TTC549 (cell line): ENCODE measurements around the gene AK5.

Experiments used
- FAIRE-seq: peaks from 2 replicates; lab custom pipeline; 2012; peaks lifted over from hg19 to GRCh38; lab: Jason Lieb, UNC

AK5 gene

GRCh38 chr1:77542813-77543420 is 261.1 kb downstream of the AK5 start:
- no peak for FAIRE-seq

DNA sequence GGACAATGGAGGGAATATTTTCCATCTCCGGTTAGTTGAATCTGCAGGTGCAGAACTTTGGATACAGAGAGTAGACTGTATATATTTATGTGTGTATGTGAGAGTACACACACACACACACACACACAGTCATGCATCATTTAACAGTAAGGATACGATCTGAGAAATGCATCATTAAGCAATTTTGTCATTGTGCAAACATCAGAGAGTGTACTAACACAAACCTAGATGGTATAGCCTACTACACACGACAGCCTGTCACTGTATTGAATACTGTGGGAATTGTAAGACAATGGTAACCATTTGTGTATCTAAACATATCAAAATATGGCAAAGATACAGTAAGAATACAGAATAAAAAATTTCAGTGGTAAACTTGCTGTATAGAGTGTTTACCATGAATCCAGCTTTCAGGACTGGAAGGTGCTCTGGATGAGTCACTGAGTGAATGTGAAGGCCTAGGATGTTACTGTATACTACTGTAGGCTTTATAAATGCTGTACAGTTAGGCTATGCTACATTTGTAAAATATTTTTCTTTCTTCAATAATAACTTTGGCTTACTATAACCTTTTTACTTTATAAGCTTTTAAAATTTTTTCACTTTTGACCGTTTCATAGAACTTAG is 262.1 kb downstream of the AK5 start:
- FAIRE-seq, result no peak

GRCh38 chr1:77544845-77545244 is 263.0 kb downstream of the AK5 start:
- no peak for FAIRE-seq

DNA sequence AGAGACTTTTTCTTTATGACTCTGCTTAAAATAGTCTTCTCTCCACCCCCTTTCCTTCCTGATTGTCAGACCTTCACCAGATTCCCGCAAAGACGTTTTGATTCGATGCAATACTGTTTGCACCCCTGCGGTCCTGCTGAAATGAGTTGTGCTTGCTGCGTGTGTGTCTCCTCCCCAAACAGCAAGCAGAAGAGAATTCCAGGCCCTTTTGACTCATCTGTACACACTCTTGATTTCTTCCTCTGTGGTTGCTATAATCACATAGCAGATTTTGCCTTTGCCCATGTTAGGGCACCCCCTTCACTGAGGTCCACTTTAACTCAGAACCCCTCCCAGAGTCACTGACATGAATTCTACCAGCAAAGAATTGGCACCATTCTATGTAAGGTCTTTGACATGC is 264.2 kb downstream of the AK5 start:
- FAIRE-seq, result no peak

- no peak for FAIRE-seq
These were observed 265.1 kb downstream of the AK5 start for GRCh38 chr1:77546890-77547289.

- FAIRE-seq, result no peak
These were observed 266.5 kb downstream of the AK5 start for GRCh38 chr1:77548285-77548684.

- no peak for FAIRE-seq
These were observed 268.3 kb downstream of the AK5 start for GRCh38 chr1:77550135-77550534.

GRCh38 chr1:77552626-77553025 is 270.8 kb downstream of the AK5 start:
- FAIRE-seq, result no peak

GRCh38 chr1:77553568-77554291 is 271.9 kb downstream of the AK5 start:
- FAIRE-seq, result no peak

DNA sequence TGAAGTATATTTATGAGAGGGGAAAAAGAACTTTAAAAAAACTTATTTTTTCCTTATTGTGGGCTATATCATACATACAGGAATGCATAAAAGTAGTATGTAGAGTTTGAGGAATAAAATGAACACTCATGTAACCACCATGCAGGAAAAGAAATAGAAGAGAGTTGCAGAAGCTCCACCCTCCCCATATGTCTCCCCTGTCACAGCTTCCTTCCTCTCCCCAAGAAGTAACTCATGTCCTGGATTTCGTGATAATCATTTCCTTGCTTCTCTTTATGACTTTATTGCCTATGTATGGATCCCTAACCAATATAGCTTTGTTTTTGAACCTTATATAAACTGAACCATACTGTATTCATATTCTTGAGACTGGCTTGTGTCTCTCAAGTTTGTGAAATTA is 274.2 kb downstream of the AK5 start:
- FAIRE-seq, result no peak

DNA sequence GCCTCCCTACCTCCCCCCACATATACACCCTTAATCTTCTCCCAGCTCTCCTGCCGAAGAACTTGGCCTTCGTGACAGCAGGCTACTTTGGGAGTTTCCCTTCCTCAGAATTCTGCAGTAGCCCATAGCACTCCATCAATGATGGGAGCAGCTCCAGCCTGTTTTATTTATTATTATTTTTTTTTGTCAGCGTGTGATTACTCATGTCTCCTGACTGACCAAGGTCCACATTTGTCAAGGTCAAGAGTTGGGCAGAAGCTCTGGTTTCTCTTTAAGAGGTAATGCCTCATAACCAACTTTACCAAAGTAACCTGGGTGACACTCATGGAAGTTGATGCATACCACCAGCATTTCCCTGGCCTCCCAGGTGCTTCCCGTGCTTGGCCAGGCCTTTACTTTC is 275.2 kb downstream of the AK5 start:
- FAIRE-seq, result no peak

DNA sequence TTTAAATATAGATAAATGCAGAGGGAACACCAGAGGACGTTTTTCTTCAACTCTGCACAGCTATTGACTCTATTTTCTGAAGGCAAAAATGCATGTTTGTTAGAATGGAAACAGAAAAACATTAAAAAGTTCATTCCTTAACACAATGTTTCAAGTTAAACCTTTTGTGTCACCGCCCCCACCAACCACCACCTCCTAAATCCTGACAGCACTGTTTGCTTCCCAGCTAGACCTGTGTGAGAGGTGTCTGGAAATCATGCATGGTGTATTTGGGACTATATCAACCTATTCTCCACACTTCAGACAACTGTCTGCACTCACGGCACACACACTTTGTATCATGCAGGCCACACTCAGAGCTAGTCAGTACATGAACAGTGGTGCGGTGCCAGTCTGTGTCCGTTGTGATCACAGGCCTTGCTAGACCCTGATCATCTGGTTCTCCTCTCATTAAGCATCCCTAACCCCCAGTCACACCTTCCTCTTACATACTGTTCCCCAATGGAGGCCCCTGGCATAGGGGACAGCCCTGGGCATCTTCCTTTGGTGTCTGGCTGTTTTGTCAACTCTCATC is 276.9 kb downstream of the AK5 start:
- FAIRE-seq, result no peak

GRCh38 chr1:77560741-77561140 is 278.9 kb downstream of the AK5 start:
- no peak for FAIRE-seq

DNA sequence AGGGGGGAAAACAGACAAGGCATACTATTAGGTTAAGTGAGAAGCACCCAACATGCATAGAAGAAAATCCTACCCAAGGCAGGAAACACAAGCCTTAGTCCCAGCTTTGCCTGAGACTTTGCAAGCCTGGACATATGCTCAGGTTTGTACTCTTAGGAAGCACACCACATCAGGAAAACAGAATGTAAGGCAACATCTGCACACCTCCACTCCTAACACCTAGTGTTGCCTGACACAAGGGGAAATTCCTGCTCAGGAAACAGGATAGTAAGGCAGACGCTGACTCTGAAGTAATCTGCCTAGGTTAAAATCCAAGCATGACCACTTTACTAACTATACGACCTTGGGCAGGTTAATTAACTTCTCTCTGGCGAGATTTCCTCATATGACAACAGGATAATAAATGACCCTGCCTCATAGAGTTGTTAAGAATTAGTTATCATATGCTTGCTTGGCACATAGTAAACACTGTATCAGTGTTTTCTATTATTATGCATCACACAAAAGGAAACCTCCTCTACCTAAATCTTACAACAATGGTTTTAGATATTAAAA is 280.9 kb downstream of the AK5 start:
- no peak for FAIRE-seq

- no peak for FAIRE-seq
These were observed 283.5 kb downstream of the AK5 start for GRCh38 chr1:77565321-77565720.

DNA sequence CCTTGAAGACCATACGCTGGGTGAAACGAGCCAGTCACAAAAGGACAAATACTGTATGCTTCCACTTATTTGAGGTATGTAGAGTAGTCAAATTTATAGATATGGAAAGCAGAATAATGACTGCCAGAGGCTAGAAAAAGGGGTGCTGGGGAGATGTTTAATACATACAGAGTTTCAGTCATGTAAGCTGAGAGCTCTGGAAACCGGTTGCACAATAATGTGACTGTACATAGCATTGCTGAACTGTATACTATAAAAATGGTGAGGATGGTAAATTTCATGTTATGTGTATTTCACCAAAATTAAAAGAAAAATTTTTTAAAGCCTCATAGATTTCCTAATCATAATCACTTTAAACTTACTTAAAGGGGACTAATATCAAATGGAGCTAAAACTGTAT is 289.8 kb downstream of the AK5 start:
- no peak for FAIRE-seq

DNA sequence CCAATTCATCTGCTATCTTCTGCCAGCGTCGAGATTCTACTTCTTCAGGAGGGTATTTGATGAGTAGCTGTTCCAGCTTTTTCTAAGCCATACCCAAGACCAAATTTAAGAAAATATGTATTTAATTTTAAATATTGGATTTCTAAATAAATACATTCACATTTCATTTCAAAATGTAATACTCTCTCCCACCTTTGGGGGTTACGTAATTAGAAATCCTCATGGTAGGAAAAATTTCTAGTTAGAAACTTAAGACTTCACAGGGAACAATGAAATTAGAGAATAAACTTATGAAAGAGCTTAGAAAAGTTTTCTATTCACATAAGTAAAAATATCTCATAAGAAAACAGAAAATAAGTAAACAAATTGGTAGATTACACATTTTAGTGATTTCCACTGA is 297.7 kb downstream of the AK5 start:
- no peak for FAIRE-seq

DNA sequence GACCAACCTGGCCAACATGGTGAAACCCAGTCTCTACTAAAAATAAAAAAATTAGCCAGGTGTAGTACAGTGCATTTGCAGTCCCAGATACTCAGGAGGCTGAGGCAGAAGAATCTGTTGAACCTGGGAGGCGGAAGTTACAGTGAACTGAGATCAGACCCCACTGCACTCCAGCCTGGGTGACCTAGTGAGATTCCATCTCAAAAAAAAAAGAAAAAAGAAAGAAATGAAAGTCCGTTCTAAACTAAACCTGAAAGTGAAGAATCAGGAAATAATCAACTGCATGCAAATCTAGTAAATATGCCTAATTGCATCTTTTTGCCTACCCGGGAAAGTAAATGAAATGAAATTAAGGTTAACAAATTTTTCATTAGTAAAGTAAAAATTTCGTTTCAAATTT is 301.1 kb downstream of the AK5 start:
- FAIRE-seq, result no peak

GRCh38 chr1:77583483-77583882 is 301.7 kb downstream of the AK5 start:
- no peak for FAIRE-seq

GRCh38 chr1:77584884-77585283 is 303.1 kb downstream of the AK5 start:
- FAIRE-seq, result no peak

GRCh38 chr1:77585610-77586314 is 303.9 kb downstream of the AK5 start:
- no peak for FAIRE-seq

DNA sequence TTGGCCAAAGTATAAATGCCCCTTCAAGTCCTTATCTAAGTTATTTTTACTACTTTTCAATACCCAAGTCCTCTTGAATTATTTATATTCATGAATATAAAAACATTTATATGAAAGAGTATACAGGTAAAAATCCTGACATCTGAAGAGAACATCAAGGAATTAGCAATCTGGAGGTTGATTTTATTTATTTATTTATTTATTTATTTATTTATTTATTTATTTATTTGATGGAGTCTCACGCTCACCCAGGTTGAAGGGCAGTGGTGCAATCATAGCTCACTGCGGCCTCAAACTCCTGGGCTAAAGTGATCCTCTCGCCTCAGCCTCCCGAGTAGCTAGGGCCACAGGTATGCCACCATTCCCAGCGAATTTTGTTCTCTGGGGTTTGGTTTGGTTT is 307.4 kb downstream of the AK5 start:
- no peak for FAIRE-seq

- FAIRE-seq, result no peak
These were observed 308.8 kb downstream of the AK5 start for GRCh38 chr1:77590651-77591050.
